C1 segment of cervical spinal cord (tissue), 14 donors: ENCODE results near the gene CRYL1.

Source experiments
- DNase-seq, 14 donors: peaks; one replicate each; lab custom pipeline; 2025; lab: John Stamatoyannopoulos, UW

The CRYL1 gene

GRCh38 chr13:20495087-20496023 is 30.3 kb downstream of the CRYL1 start:
- peak in 8 of 14 donors; percentile 10 to 38 (median 23) for DNase-seq

- no peak for DNase-seq
These were observed 31.0 kb downstream of the CRYL1 start for GRCh38 chr13:20494656-20495055.

GRCh38 chr13:20492641-20493040 is 33.0 kb downstream of the CRYL1 start:
- DNase-seq: peak in 1 of 14 donors; percentile 13

GRCh38 chr13:20491926-20492435 is 33.7 kb downstream of the CRYL1 start:
- DNase-seq: no peak

GRCh38 chr13:20489185-20489820 is 36.4 kb downstream of the CRYL1 start:
- DNase-seq: no peak

- DNase-seq: no peak
These were observed 37.7 kb downstream of the CRYL1 start for GRCh38 chr13:20487927-20488326.

- DNase-seq: no peak
These were observed 42.9 kb downstream of the CRYL1 start for GRCh38 chr13:20482787-20483186.

GRCh38 chr13:20482275-20482761 is 43.3 kb downstream of the CRYL1 start:
- DNase-seq: no peak

GRCh38 chr13:20477394-20477793 is 48.3 kb downstream of the CRYL1 start:
- DNase-seq: no peak

- no peak for DNase-seq
These were observed 49.5 kb downstream of the CRYL1 start for GRCh38 chr13:20475927-20476691.

GRCh38 chr13:20474515-20474914 is 51.1 kb downstream of the CRYL1 start:
- DNase-seq: no peak

GRCh38 chr13:20473888-20474287 is 51.8 kb downstream of the CRYL1 start:
- no peak for DNase-seq

GRCh38 chr13:20473139-20473538 is 52.5 kb downstream of the CRYL1 start:
- peak in 1 of 14 donors; percentile 25 for DNase-seq

GRCh38 chr13:20472531-20472930 is 53.1 kb downstream of the CRYL1 start:
- DNase-seq: no peak

GRCh38 chr13:20470136-20470535 is 55.5 kb downstream of the CRYL1 start:
- no peak for DNase-seq

- DNase-seq: no peak
These were observed 59.3 kb downstream of the CRYL1 start for GRCh38 chr13:20466371-20466770.

- peak in 1 of 14 donors; percentile 27 for DNase-seq
These were observed 60.3 kb downstream of the CRYL1 start for GRCh38 chr13:20465218-20465879.

GRCh38 chr13:20462921-20463320 is 62.7 kb downstream of the CRYL1 start:
- DNase-seq: no peak

- DNase-seq: no peak
These were observed 63.1 kb downstream of the CRYL1 start for GRCh38 chr13:20462533-20462915.

GRCh38 chr13:20461860-20462532 is 63.7 kb downstream of the CRYL1 start:
- DNase-seq: no peak

GRCh38 chr13:20461481-20461859 is 64.2 kb downstream of the CRYL1 start:
- DNase-seq: no peak
